K562 (cell line): Measurements from ENCODE around the gene DDX18. TPM values are rescaled to one million over a fixed set of nuclear protein-coding genes. Genes with fewer than 3 reads are reported as not detected.

ENCODE experiments used
- FOSL1 ChIP-seq: fragments of 200-800 bp; sonication (Bioruptor generic); conservative IDR thresholded peaks from 2 replicates; pipeline ENCODE4 v1.6.1; 2016; ENCODE audit warnings: missing genetic modification characterization, missing compliant biosample characterization
- HDAC8 ChIP-seq: fragments of 450-650 bp; IDR thresholded peaks from 2 replicates; pipeline ENCODE4 v1.6.1; 2016; ENCODE audit warnings: mild to moderate bottlenecking, missing genetic modification characterization, moderate library complexity, missing compliant biosample characterization
- KLF16 ChIP-seq: IDR thresholded peaks from 2 replicates; pipeline ENCODE4 v1.6.1; 2016; ENCODE audit warnings: antibody characterized with exemption
- SETDB1 ChIP-seq: IDR thresholded peaks from one replicate; pipeline ENCODE4 v1.6.1; 2012; ENCODE audit warnings: low read length, control low read depth, inconsistent platforms
- ZEB2 ChIP-seq: fragments of 450-650 bp; IDR thresholded peaks from 2 replicates; pipeline ENCODE4 v1.6.1; 2016
- ZNF140 ChIP-seq: fragments of 250-450 bp; sonication (Bioruptor Pico); IDR thresholded peaks from 2 replicates; pipeline ENCODE4 v1.8.0; 2021; ENCODE audit warnings: moderate library complexity, mild to moderate bottlenecking, inconsistent platforms
- ZNF282 ChIP-seq: sonication (generic); formaldehyde crosslinking; IDR thresholded peaks from 2 replicates; pipeline ENCODE4 v1.8.1; 2023; ENCODE audit warnings: missing genetic modification reagents
- ZNF707 ChIP-seq: fragments of 250-450 bp; sonication (Bioruptor Pico); conservative IDR thresholded peaks from 2 replicates; pipeline ENCODE4 v1.8.0; 2022; ENCODE audit warnings: inconsistent platforms, mild to moderate bottlenecking, moderate library complexity
- ZNF717 ChIP-seq: fragments of 250-450 bp; sonication (Bioruptor Pico); IDR thresholded peaks from 2 replicates; pipeline ENCODE4 v1.5.0; 2021
- polyA plus RNA-seq, 8 experiments: library from polyadenylated mRNA; depleted of rRNA in 4 of 8; stranded (reverse) in 5 of 8; unstranded in 3 of 8; fragments of >200 nt; fragmentation: Nextera tagmentation in 2 of 8; fragmentation: Illumina TruSeq in 1 of 8; extraction: Ambion mirVana in 2 of 8; extraction: Trizol in 1 of 8; gene quantifications; 2 replicates each; pipeline versions ENCODE4 v1.2.1 to v1.2.3, GENCODE V29; 2011 to 2014; ENCODE audit warnings: inconsistent platforms in 1 of 8, missing spikeins in 1 of 8
- total RNA-seq, 7 experiments: library from RNA; depleted of rRNA in 6 of 7; stranded (reverse); fragments of >200 nt in 6 of 7; fragmentation: Illumina TruSeq in 2 of 7; extraction: Trizol in 2 of 7; gene quantifications; 2 replicates each; pipeline versions ENCODE4 v1.2.1 to v1.2.3, GENCODE V29; 2011 to 2021; ENCODE audit warnings: low replicate concordance in 1 of 7
- TF ChIP-seq, protein P1 (sequence below): fragments of 450-650 bp; conservative IDR thresholded peaks from 2 replicates; pipeline ENCODE4 v1.6.1; 2016; ENCODE audit warnings: missing genetic modification characterization, low read depth, mild to moderate bottlenecking, control low read depth, missing compliant biosample characterization
- TF ChIP-seq, protein P2 (sequence below): conservative IDR thresholded peaks from 2 replicates; pipeline ENCODE4 v1.6.1; 2011; ENCODE audit warnings: low read depth, mild to moderate bottlenecking, low read length; ENCODE audit not compliant: control insufficient read depth
- TF ChIP-seq, protein P3 (sequence below): fragments of 450-650 bp; IDR thresholded peaks from 2 replicates; pipeline ENCODE4 v1.7.0; 2016; ENCODE audit warnings: borderline replicate concordance
- TF ChIP-seq, protein P4 (sequence below): fragments of 200-800 bp; sonication (Bioruptor generic); IDR thresholded peaks from 2 replicates; pipeline ENCODE4 v1.6.1; 2017; ENCODE audit warnings: missing genetic modification characterization, missing compliant biosample characterization
- TF ChIP-seq, protein P5 (sequence below): sonication (generic); formaldehyde crosslinking; IDR thresholded peaks from 2 replicates; pipeline ENCODE4 v1.8.0; 2022; ENCODE audit warnings: mild to moderate bottlenecking, missing genetic modification reagents, borderline replicate concordance

DDX18 gene
- total and polyA plus RNA-seq, 9 of the 15 experiments (the other 6 are each of a cell fraction or from before 2014, with no cell fraction given) = 67.9 to 156 (median 116) TPM

DNA sequence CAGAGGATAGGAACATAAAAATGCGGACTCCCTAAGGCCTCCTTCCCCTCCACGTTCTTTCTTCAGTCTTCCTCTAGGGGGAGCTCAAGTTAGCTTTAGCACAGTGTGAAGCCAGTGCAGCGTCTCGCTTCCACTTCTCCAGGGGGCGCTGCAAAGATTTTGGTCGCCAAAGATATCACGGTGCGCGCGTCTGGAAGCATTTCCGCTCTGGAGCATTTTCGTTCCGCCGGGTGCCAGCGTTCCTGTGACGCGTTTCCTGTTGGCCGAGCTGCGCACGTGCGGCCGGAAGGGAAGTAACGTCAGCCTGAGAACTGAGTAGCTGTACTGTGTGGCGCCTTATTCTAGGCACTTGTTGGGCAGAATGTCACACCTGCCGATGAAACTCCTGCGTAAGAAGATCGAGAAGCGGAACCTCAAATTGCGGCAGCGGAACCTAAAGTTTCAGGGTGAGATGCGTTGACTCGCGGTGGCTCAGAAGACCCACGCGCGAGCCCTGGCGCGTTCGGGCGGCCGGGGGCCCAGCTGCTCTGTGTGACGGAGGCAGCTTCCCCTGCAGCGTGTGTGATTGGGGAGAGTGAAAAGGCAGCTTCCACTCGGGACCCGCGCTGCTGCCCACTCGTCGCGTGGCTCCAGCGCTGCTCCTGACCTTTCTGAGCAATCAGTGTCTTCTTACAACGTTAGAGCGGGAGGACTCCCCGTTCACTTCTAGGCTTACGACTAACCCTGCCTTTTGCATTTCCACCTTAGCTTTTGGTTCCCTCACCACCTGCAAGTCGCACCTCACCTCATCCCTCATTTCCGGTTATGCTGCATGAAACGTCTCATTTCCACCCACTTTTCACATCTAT lies at the start of gene DDX18 (continued):
- TF ChIP-seq, protein P1, sequence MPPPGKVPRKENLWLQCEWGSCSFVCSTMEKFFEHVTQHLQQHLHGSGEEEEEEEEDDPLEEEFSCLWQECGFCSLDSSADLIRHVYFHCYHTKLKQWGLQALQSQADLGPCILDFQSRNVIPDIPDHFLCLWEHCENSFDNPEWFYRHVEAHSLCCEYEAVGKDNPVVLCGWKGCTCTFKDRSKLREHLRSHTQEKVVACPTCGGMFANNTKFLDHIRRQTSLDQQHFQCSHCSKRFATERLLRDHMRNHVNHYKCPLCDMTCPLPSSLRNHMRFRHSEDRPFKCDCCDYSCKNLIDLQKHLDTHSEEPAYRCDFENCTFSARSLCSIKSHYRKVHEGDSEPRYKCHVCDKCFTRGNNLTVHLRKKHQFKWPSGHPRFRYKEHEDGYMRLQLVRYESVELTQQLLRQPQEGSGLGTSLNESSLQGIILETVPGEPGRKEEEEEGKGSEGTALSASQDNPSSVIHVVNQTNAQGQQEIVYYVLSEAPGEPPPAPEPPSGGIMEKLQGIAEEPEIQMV = no peak
- no peak for TF ChIP-seq ZNF140
- no peak for TF ChIP-seq SETDB1
- TF ChIP-seq ZNF282 (CRISPR knock-in tag) = no peak
- TF ChIP-seq HDAC8 (tag) = no peak
- TF ChIP-seq, protein P2, sequence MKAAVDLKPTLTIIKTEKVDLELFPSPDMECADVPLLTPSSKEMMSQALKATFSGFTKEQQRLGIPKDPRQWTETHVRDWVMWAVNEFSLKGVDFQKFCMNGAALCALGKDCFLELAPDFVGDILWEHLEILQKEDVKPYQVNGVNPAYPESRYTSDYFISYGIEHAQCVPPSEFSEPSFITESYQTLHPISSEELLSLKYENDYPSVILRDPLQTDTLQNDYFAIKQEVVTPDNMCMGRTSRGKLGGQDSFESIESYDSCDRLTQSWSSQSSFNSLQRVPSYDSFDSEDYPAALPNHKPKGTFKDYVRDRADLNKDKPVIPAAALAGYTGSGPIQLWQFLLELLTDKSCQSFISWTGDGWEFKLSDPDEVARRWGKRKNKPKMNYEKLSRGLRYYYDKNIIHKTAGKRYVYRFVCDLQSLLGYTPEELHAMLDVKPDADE = peak; percentile 77; the same call in 1 of the 2 replicates
- TF ChIP-seq KLF16 = peak; percentile 74; the same call in 1 of the 2 replicates
- TF ChIP-seq, protein P3, sequence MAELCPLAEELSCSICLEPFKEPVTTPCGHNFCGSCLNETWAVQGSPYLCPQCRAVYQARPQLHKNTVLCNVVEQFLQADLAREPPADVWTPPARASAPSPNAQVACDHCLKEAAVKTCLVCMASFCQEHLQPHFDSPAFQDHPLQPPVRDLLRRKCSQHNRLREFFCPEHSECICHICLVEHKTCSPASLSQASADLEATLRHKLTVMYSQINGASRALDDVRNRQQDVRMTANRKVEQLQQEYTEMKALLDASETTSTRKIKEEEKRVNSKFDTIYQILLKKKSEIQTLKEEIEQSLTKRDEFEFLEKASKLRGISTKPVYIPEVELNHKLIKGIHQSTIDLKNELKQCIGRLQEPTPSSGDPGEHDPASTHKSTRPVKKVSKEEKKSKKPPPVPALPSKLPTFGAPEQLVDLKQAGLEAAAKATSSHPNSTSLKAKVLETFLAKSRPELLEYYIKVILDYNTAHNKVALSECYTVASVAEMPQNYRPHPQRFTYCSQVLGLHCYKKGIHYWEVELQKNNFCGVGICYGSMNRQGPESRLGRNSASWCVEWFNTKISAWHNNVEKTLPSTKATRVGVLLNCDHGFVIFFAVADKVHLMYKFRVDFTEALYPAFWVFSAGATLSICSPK = no peak
- TF ChIP-seq, protein P4, sequence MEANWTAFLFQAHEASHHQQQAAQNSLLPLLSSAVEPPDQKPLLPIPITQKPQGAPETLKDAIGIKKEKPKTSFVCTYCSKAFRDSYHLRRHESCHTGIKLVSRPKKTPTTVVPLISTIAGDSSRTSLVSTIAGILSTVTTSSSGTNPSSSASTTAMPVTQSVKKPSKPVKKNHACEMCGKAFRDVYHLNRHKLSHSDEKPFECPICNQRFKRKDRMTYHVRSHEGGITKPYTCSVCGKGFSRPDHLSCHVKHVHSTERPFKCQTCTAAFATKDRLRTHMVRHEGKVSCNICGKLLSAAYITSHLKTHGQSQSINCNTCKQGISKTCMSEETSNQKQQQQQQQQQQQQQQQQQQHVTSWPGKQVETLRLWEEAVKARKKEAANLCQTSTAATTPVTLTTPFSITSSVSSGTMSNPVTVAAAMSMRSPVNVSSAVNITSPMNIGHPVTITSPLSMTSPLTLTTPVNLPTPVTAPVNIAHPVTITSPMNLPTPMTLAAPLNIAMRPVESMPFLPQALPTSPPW (CRISPR knock-in tag) = no peak
- TF ChIP-seq ZNF717 = no peak
- peak; percentile 58; the same call in 1 of the 2 replicates for TF ChIP-seq FOSL1
- TF ChIP-seq ZEB2 = peak; percentile 82
- TF ChIP-seq ZNF707 = no peak
- TF ChIP-seq, protein P5, sequence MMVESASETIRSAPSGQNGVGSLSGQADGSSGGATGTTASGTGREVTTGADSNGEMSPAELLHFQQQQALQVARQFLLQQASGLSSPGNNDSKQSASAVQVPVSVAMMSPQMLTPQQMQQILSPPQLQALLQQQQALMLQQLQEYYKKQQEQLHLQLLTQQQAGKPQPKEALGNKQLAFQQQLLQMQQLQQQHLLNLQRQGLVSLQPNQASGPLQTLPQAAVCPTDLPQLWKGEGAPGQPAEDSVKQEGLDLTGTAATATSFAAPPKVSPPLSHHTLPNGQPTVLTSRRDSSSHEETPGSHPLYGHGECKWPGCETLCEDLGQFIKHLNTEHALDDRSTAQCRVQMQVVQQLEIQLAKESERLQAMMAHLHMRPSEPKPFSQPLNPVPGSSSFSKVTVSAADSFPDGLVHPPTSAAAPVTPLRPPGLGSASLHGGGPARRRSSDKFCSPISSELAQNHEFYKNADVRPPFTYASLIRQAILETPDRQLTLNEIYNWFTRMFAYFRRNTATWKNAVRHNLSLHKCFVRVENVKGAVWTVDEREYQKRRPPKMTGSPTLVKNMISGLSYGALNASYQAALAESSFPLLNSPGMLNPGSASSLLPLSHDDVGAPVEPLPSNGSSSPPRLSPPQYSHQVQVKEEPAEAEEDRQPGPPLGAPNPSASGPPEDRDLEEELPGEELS (CRISPR knock-in tag) = no peak
